Measurements from ENCODE around the gene ANTKMT.

ANTKMT gene

GRCh38 chr16:761625-762513 lies 40.9 kb downstream of the ANTKMT start:
- no peak for DNase-seq (ENCODE audit: low read depth in 1 of 2, low spot score in 1 of 2)
- Histone ChIP-seq H3K27ac (replicated peaks) (no peak overlapping the region), H3K4me3 (replicated peaks; ENCODE audit: insufficient read depth, low read length) (no peak overlapping the region), H3K27me3 (ENCODE audit: insufficient read depth, poor library complexity, severe bottlenecking) (no peaks in the 10 kb centered on the region)
- TF ChIP-seq, protein P1, sequence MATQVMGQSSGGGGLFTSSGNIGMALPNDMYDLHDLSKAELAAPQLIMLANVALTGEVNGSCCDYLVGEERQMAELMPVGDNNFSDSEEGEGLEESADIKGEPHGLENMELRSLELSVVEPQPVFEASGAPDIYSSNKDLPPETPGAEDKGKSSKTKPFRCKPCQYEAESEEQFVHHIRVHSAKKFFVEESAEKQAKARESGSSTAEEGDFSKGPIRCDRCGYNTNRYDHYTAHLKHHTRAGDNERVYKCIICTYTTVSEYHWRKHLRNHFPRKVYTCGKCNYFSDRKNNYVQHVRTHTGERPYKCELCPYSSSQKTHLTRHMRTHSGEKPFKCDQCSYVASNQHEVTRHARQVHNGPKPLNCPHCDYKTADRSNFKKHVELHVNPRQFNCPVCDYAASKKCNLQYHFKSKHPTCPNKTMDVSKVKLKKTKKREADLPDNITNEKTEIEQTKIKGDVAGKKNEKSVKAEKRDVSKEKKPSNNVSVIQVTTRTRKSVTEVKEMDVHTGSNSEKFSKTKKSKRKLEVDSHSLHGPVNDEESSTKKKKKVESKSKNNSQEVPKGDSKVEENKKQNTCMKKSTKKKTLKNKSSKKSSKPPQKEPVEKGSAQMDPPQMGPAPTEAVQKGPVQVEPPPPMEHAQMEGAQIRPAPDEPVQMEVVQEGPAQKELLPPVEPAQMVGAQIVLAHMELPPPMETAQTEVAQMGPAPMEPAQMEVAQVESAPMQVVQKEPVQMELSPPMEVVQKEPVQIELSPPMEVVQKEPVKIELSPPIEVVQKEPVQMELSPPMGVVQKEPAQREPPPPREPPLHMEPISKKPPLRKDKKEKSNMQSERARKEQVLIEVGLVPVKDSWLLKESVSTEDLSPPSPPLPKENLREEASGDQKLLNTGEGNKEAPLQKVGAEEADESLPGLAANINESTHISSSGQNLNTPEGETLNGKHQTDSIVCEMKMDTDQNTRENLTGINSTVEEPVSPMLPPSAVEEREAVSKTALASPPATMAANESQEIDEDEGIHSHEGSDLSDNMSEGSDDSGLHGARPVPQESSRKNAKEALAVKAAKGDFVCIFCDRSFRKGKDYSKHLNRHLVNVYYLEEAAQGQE (IDR thresholded peaks at IDR 0.05; ENCODE audit: insufficient replicate concordance, low read depth) = no peak
- TF ChIP-seq GABPA (IDR thresholded peaks at IDR 0.05; ENCODE audit: low read depth) (no peak), SPI1 (IDR thresholded peaks at IDR 0.05; ENCODE audit: borderline replicate concordance, low read depth) (no peak), POLR2AphosphoS5 (IDR thresholded peaks at IDR 0.05; ENCODE audit: low read depth) (no peak)
- TF ChIP-seq, protein P2, sequence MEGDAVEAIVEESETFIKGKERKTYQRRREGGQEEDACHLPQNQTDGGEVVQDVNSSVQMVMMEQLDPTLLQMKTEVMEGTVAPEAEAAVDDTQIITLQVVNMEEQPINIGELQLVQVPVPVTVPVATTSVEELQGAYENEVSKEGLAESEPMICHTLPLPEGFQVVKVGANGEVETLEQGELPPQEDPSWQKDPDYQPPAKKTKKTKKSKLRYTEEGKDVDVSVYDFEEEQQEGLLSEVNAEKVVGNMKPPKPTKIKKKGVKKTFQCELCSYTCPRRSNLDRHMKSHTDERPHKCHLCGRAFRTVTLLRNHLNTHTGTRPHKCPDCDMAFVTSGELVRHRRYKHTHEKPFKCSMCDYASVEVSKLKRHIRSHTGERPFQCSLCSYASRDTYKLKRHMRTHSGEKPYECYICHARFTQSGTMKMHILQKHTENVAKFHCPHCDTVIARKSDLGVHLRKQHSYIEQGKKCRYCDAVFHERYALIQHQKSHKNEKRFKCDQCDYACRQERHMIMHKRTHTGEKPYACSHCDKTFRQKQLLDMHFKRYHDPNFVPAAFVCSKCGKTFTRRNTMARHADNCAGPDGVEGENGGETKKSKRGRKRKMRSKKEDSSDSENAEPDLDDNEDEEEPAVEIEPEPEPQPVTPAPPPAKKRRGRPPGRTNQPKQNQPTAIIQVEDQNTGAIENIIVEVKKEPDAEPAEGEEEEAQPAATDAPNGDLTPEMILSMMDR (IDR thresholded peaks at IDR 0.05; ENCODE audit: insufficient read depth, low read length) = no peak

GRCh38 chr16:762595-763268 lies 41.8 kb downstream of the ANTKMT start:
- H3K27me3 ChIP-seq (ENCODE audit: insufficient read depth, poor library complexity, severe bottlenecking) = no peaks in the 10 kb centered on the region

More at GRCh38 chr16:762595-763268, 41.8 kb downstream of the ANTKMT start:
- DNase-seq (ENCODE audit: low read depth in 1 of 2, low spot score in 1 of 2) = no peak
- TF ChIP-seq, protein P1 (IDR thresholded peaks at IDR 0.05; ENCODE audit: insufficient replicate concordance, low read depth) = no peak
- TF ChIP-seq, protein P2 (IDR thresholded peaks at IDR 0.05; ENCODE audit: insufficient read depth, low read length) = no peak
- no peak for TF ChIP-seq POLR2AphosphoS5 (IDR thresholded peaks at IDR 0.05; ENCODE audit: low read depth)
- no peak for TF ChIP-seq SPI1 (IDR thresholded peaks at IDR 0.05; ENCODE audit: borderline replicate concordance, low read depth)
- TF ChIP-seq GABPA (IDR thresholded peaks at IDR 0.05; ENCODE audit: low read depth) = no peak
- H3K27ac ChIP-seq (replicated peaks) = no peak overlapping the region
- H3K4me3 ChIP-seq (replicated peaks; ENCODE audit: insufficient read depth, low read length) = no peak overlapping the region

Measured in HL-60 (cell line).